Dermis microvascular lymphatic vessel endothelial cell (primary cell): ENCODE measurements around the gene SERINC5. TPM values are rescaled to one million over a fixed set of nuclear protein-coding genes. Genes with fewer than 3 reads are reported as not detected.

Source experiments
- DNase-seq, 2 donors: peaks; one replicate each; pipeline versions ENCODE4 v3.0.0 to v3.0.0-alpha.2; 2010; ENCODE audit warnings: low read depth in 2 of 2
- total RNA-seq: library from RNA; depleted of rRNA; stranded (reverse); fragments of >200 nt; gene quantifications from 2 replicates; pipeline ENCODE4 v1.2.1, GENCODE V29; 2014

The SERINC5 gene
- total RNA-seq, 1 donor from 2014 or later, result 14.0 TPM

DNA sequence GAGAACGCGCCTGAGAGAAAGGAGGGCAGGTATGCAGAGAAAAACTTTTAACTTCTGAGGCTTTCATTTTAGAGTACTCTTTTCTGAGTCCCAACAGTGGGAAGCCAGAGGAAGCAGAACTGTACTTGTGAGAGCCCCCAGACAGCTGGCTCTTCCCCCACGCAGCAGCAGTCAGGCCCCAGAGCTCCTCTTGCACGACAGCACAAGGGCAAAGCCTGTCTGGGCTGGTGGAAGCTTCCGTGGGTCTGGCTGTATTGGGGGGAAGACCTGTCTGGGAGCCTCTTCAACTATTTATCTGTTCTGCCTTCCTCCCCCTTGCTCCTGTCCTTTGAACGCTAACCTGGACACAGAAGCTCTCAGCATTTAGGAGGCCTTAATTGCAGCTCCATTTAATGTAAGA is 152.5 kb downstream of the SERINC5 start:
- DNase-seq, result no peak

DNA sequence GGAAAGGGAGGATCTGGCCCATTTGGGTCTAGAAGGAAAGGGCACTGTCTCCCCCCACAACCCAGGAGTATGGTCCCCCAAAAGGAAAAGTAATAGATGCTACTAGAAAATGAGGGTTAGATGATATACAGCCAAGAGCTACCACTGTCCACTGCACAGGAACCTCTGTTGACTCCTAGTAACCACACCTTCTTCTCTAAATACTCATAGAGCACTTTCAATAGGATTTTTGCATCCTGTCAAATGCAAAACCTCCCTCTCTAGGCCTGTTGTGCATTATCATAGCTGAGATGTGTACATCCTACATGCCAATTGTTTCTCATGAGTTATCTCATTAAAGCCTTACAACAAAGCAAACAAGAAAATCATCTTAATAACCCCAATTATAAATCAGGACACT is 153.9 kb downstream of the SERINC5 start:
- DNase-seq, result no peak

DNA sequence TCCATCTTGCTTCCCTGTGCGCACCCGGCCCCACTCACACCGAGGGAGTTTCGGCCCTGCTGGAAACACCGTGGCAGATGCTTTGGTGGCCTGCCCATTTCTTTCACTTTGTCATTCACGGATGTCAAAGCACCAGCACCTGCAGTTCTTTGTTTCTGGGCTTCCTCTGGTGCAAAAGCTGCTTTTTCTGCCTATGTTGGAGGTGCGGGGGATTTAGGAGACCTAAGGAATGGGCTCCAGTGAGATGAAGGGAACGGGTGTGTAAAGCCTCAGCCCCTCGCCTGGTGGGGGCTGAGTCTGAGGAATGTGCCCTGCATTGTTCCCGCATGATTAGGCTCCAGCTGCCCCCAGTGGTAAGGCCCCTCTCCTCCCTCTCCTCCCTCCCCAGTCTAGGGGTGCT is 158.4 kb downstream of the SERINC5 start:
- no peak for DNase-seq

DNA sequence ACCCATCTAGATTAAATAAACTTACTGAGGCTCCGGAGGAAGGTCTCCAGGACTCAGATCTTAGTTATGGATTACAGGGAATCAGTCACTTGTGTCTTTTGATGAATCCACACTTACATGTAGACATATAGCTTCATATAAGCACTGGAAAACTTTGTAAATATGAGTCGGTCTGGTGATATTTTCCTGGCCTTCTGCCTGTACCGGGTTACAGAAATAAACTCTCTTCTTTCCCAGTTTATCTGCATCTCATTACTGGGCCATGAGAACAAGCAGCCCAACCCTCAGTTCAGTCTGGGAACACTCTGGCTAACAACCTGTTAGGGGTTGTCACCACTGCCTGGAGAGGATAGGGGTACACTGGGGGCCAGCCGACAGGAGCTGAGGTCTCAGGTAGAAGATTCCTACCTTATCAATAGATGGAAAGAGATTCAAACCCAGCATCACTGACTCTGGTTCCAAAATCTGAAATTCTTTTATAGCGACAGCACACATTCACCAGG is 161.6 kb downstream of the SERINC5 start:
- DNase-seq, result no peak

DNA sequence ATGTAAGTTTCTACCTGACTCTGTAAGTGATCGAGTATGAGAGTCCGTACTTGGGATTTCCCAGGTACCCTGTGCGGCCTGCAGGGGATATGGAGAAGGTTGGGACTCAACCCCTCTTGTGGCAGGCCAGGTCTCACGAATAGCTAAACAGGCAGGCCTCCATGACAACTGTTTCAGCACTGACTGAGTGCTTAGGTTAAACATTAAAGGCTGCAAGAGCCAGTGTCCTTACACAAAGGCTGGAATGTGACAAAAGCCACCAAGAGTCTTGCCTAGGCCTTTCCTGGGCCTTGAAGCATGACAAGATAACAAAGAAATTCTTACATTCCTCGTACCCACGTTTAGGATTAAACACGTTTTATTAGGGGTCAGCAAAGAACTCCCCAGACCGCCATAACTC is 162.1 kb downstream of the SERINC5 start:
- DNase-seq, result no peak

DNA sequence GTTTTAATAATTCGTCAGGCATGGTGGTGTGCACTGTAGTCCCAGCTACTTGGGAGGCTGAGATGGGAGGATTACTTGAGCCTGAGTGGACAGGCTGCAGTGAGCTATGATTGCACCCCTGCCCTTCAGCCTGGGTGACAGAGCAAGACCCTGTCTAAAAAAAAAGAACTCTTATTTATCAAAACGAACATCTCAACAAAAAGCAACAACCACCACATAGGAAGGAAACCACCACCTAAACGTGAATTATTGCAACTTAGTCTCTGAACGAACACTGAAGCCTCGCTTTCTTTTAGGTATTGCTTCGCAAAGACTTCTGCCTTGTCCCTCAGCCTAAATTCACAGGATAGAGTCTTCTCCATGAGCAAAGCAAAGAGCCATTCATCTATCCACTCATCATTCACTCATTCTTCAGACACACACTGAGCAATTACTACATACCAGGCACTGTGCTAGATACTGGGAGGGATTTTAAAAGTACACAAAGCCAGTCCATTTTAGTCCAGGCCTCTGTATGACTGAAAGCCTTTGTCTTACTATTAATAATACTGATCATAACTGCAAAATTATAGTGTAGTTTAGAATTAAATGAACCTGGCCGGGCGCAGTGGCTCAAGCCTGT is 163.3 kb downstream of the SERINC5 start:
- no peak for DNase-seq

DNA sequence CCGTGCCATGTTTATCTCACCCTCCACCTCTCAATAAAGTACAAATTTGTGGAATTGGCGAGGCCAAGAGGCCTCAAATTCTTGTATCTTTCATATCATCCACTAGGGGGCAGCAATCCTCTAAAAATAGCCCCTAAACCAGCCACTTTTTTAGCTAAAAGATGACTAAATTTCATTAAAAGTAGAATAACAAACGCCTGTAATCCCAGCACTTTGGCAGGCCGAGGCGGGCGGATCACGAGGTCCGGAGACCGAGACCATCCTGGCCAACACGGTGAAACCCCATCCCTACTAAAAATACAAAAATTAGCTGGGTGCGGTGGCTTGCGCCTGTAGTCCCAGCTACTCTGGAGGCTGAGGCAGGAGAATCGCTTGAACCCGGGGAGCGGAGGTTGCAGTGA is 164.1 kb downstream of the SERINC5 start:
- DNase-seq, result peak; percentile 33 to 55

DNA sequence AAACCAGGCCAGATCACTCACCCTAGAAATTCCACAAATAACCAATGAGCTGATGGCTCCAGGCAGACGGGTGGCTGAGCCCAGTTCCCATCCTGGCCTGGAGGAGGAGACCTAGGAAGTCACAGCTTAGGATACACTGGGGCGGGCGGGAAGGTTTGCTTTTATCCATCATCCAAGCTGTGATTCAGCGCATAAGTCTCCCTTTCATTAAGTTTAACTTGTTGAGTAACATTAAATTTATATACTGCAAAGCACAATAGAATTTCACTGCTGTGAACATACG is 165.0 kb downstream of the SERINC5 start:
- DNase-seq, result no peak

DNA sequence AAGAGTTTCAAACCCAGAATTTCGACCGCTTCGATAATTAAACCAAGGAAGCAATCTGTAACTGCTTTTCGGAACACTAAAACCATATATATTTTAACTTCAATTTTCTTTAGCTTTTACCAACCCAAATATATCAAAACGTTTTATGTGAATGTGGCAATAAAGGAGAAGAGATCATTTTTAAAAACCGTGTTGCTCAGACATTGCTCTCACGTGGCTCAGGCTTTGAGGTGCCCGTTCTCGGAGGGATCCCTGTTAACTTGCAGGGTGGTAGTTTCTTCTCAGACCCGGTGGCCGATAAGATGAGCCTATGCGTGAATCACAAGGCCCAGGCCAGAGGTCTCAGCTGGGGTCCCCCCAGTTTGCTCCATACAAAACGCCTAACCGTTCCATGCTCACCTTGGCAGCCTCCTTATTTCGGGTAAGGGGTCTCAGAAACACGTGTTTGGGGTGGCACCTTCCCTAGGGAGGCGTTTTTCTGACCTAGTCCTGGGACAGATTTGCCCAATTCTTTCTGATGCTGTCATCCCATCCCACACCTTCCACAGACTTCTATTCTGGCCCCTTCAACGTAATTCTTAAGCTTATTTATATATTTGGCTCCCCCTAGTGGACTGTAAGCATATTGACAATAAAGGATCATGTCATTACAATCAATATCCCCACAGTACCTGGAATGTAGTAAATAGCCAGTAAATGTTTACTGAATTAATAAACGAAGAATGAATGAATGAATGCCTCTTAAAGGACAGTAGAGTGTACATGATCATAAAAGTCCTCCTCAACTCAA is 172.6 kb downstream of the SERINC5 start:
- peak; percentile 28 to 63 for DNase-seq

DNA sequence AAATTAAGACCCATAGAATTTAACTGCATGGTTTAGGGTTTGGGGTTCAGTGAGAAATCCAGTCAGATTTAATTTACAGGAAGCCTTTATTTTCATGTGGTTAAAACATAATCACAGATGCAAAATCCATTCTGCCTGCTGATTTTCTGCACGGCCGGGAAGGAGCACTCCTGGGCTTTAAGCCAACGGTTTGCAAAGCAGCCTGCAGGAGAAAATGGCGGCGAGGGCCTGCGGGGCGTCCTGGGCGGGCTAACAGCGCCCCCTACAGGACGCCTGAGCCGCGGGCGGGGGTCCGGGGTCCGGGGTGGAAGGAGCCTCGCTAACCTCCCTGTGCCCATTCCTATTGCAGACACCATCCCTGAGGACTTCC is 173.1 kb downstream of the SERINC5 start:
- peak; percentile 10 to 67 for DNase-seq

DNA sequence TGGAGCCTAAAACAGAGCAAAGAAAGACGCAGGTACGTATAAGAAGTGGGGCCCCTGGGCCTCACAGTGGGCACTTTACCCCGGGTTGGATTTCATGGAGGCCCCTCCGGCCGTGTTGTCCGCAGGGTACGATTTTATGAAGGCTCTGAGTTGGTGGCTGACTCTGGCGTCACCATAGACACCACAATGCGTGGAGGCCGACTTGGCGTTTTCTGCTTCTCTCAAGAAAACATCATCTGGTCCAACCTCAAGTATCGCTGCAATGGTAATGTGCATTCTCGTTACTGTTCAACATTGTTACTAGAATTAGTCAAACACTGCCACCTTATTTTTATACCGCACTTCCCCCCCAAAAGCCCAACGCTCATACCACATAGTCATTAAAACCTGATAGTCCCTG is 173.6 kb downstream of the SERINC5 start:
- no peak for DNase-seq

DNA sequence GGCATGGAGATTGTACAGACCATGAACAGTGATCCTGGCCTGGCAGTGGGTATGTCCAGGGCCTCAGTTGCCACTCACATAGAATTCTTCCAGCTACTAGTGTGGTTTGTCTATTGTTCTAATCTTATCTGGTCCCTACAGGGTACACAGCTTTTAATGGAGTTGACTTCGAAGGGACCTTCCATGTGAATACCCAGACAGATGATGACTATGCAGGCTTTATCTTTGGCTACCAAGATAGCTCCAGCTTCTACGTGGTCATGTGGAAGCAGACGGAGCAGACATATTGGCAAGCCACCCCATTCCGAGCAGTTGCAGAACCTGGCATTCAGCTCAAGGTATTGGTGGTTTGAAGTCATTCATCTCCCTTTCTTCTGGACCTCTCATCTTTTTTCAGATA is 176.9 kb downstream of the SERINC5 start:
- DNase-seq, result no peak

DNA sequence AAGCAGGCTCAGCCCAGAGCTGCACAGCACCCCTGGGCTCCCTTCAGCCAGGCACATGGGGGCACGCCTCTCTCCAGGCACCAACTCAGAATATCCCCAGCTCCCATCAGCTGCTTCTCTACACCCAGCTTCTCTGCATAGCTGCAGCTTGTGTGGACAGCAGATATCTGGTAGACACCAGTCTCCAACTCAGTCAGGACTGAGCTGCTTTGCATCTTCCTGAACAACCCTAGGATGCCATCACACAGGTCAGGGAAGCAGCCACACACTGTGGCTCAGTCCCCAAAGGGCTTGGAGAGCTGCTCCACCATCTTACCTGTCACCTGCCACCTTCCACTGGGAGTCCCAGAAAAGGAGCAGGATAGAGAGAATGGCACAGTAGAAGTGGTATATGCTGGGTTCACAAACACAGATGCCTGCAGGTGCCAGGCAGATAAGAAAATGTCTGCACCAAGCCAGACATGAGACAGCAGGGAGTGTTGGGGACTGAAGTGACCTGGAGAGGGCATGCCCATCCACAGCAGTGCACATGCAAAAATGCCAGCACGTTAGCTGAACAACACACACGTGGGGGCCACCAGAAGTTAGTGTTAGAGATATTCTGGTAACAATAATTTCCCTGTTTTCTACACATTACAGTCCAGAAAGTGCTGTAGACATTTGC is 178.7 kb downstream of the SERINC5 start:
- no peak for DNase-seq

DNA sequence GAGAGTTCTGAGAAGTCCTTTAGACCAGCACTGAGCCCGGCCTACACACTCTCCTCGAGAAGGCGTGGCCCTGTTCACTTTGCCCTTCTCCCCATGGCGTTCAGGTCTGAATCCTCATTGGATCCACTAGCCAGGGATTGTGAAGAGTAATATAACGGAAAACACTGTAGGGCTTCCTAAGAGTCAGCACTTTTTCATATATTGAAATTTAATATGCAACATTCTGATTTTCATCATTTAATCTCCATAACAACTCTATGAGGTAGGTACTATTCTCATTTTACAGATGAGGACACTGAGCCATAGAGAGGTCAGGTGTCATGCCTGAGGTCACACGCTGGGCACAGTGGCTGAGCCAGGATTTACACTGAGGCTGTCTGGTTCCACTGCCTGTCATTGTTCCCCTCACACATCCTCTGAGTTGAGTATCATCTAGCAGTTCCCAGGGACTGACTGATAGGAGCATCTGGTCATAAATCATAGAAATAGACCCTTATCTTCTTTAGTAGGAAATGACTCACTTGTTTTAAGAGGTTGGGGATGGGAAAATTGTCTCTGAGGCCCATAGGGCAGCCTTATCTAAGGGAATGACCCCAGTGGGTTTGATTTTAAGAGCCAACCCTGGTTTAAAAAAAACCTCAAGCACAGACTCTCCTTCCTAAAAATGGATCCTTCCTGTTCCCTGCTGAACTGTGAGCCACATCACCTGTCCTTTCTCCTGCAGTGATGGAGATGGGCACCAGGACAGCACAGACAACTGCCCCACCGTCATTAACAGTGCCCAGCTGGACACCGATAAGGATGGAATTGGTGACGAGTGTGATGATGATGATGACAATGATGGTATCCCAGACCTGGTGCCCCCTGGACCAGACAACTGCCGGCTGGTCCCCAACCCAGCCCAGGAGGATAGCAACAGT is 179.5 kb downstream of the SERINC5 start:
- DNase-seq, result no peak

DNA sequence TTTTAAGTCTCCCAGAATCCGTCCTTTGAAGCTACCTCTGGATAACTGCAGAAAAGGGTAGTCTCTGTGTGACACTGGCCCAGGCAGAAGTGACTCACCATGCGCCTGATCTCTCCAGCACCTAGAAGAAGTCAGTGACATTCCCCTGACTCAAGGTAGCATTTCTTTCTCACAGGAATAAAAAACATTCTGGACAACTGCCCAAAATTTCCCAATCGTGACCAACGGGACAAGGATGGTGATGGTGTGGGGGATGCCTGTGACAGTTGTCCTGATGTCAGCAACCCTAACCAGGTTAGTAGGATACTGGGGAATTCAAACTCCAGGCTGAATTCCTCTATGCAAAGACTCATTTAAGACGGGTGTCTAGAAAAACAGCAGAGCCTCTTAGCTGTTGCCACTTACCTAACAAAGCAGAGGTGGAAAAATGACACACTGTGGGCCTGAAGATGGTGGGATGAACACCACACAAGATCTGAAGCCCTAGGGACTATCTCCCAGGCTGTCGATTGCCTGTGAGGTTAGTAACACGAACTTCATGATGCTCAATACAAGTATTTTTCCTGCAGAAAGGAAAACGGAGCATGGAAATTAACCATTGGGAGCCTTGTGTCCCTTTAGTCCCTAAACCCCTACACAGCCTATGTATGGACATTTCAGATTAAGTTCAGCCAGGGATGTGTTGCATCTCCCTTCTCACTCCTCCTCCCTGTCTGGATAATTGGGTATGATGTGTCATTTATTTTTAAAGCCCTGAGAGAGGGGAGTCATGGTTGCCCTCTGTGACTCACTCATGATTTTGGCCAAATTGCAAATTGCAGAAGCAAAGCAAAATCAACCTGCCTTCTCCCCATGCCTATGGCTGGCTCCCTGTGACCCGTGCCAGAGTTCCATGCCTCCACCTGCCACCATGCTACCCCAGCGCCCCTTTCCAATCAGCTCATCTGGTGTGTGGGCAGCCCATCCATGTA is 183.5 kb downstream of the SERINC5 start:
- DNase-seq, result no peak

DNA sequence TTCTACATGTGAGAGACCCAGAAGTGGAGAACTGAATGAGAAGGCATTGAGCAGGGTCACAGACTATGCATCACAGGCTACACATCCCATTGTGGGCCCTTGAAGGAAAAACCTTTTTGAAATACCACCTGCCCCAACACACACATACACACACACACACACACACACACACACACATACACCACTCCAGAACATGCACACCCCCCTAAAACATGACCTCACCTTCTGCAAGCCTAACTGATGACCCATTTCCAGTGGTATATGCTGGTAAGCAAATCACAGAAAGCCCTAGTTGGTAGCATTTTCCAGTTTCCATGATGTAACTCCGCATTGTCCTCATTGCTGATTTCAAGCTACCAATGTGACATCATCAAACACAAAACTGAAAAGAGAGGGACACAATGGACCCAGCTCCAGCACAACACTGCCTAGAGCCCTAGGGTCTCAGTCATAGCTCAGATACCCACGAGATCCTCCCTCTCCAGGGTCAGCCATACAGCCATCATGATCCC is 184.3 kb downstream of the SERINC5 start:
- DNase-seq, result no peak

DNA sequence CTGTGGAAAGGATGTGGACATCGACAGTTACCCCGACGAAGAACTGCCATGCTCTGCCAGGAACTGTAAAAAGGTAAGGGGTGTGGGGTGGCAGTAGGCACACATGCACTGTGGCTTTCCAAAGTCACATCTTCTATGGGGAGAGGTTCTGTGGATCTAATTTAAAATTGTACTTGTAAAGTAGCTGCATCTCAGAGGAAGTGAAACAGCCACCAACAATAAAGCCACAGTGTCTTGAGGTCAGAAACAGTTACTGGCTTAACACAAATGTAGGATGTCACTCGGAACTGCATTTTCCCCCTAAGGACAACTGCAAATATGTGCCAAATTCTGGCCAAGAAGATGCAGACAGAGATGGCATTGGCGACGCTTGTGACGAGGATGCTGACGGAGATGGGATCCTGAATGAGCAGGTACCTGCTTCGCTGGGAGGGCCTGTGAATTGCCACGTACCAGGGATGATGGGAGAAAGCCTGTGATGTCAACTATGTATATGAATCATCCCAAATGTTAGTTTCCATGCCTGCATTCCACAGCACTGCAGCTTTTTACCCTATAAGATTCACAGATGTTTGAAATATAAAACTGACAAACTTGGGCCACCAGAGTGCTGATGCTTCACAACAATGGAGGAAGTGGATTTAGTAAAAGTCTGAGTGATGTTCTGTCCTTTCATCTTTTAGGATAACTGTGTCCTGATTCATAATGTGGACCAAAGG is 185.4 kb downstream of the SERINC5 start:
- DNase-seq, result no peak

DNA sequence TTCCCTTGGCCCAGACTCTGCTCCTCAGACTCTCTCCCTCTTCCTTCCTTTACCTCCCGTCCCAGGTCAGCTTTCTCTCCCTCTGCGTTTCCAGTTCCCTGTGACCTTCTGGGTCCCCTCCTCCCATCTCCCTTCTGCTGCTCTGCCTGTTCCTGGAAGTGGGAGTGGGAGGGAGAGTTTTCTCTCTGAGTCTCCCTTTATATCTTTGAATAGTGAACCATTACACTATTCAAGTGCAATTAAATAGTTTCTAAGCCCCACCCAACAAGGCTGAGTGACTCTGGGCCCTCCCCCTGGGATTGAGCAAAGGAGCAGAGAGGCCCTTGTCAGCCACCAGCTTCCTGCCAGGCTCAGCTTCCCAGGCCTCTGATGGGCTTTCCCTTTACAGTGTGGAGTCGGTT is 185.9 kb downstream of the SERINC5 start:
- no peak for DNase-seq

DNA sequence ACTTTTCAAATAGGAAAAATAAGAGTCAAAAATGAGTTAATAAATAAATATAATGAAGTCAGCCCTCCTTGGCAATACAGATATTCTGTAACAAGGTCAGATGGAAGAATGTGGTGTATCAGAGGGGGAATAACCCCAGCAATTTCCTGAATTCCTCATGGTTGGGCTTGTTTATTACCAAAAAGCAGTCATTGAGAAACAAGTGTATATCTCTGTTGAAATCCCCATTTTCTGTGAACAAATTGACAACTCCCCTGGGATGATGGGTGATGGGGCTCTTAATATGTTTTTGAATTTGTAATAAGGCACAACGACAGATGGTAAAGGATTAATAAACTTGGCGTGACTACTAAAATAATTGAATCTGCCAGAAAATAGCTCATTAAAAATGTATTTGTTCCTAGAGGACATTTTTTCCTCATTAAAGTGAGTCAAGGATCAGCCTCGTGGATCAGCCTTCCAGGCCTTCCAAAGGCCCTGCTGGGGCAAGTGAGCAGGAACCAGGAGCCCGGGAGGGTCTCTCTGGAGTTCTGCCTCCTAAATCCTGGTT is 186.5 kb downstream of the SERINC5 start:
- no peak for DNase-seq
